ENCODE data around the gene PRKAG3.
"Not testable (repeated sequence)": the region's sequence is repeated elsewhere in the genome, so short reads cannot be mapped to it uniquely, and the experiment has no call there.

PRKAG3 gene

GRCh38 chr2:218861645-218862318 lies 30.2 kb upstream of the PRKAG3 start:
- DNase-seq, result no peak

- DNase-seq, result no peak
These were observed 29.4 kb upstream of the PRKAG3 start for GRCh38 chr2:218860950-218861381.

GRCh38 chr2:218859988-218860831 lies 28.6 kb upstream of the PRKAG3 start:
- DNase-seq, result no peak

- DNase-seq, result no peak
These were observed 28.0 kb upstream of the PRKAG3 start, which contains the start of gene WNT6 for GRCh38 chr2:218859556-218859987. Gene WNT6, plus strand, starts transcription at chr2:218859805. Its CDS starts 233 bp downstream, at chr2:218860038.

- DNase-seq, result no peak
These were observed 27.3 kb upstream of the PRKAG3 start for GRCh38 chr2:218858671-218859555.

- no peak for DNase-seq
These were observed 26.5 kb upstream of the PRKAG3 start for GRCh38 chr2:218858138-218858445.

GRCh38 chr2:218857371-218858137 lies 26.0 kb upstream of the PRKAG3 start:
- DNase-seq, result no peak

GRCh38 chr2:218856896-218857243 lies 25.3 kb upstream of the PRKAG3 start:
- no peak for DNase-seq

GRCh38 chr2:218856167-218856895 lies 24.7 kb upstream of the PRKAG3 start:
- no peak for DNase-seq

- DNase-seq, result no peak
These were observed 23.9 kb upstream of the PRKAG3 start for GRCh38 chr2:218855305-218856166.

- DNase-seq, result no peak
These were observed 23.3 kb upstream of the PRKAG3 start for GRCh38 chr2:218854860-218855259.

- DNase-seq, result no peak
These were observed 22.2 kb upstream of the PRKAG3 start for GRCh38 chr2:218853766-218854165.

GRCh38 chr2:218852911-218853667 lies 21.5 kb upstream of the PRKAG3 start:
- peak; percentile 69 for DNase-seq

GRCh38 chr2:218851286-218851685 lies 19.7 kb upstream of the PRKAG3 start:
- DNase-seq, result no peak

GRCh38 chr2:218850796-218851195 lies 19.2 kb upstream of the PRKAG3 start:
- no peak for DNase-seq

- DNase-seq, result no peak
These were observed 18.1 kb upstream of the PRKAG3 start for GRCh38 chr2:218849721-218850120.

- not testable (repeated sequence) for DNase-seq
These were observed 15.4 kb upstream of the PRKAG3 start for GRCh38 chr2:218846963-218847362.

- DNase-seq, result not testable (repeated sequence)
These were observed 12.7 kb upstream of the PRKAG3 start for GRCh38 chr2:218844334-218844733.

GRCh38 chr2:218839888-218840287 lies 8.3 kb upstream of the PRKAG3 start:
- DNase-seq, result no peak

GRCh38 chr2:218839430-218839829 lies 7.8 kb upstream of the PRKAG3 start:
- DNase-seq, result no peak

Measured in CD4-positive, alpha-beta T cell treated with Interleukin-12 subunit alpha and Interleukin-12 subunit beta, for 1 hour (primary cell).